Stimulated activated CD4-positive, alpha-beta T cell treated with anti-CD3 and anti-CD28 coated beads, Interleukin-15, amount 100 ng/mL, for 24 hours (primary cell): ENCODE data around the gene NNMT.

Experiments used
- DNase-seq: peaks from one replicate; pipeline ENCODE4 v3.0.0-alpha.2; 2020

The NNMT gene

DNA sequence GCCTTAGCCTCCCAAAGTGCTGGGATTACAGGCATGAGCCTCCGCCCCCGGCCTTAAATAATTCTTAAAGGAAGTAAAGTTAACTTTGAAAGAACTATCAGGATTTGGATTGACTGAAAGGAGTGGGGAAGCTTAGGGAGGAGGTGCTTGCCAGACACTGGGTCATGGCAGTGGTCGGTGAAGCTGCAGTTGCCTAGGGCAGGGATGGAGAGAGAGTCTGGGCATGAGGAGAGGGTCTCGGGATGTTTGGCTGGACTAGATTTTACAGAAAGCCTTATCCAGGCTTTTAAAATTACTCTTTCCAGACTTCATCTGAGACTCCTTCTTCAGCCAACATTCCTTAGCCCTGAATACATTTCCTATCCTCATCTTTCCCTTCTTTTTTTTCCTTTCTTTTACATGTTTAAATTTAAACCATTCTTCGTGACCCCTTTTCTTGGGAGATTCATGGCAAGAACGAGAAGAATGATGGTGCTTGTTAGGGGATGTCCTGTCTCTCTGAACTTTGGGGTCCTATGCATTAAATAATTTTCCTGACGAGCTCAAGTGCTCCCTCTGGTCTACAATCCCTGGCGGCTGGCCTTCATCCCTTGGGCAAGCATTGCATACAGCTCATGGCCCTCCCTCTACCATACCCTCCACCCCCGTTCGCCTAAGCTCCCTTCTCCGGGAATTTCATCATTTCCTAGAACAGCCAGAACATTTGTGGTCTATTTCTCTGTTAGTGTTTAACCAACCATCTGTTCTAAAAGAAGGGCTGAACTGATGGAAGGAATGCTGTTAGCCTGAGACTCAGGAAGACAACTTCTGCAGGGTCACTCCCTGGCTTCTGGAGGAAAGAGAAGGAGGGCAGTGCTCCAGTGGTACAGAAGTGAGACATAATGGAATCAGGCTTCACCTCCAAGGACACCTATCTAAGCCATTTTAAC, at the start of gene NNMT:
Gene NNMT (plus strand): TSS at position 724 of the 929 bp plus-strand sequence. CDS start 158 bp downstream, at position 882.
- DNase-seq = no peak

DNA sequence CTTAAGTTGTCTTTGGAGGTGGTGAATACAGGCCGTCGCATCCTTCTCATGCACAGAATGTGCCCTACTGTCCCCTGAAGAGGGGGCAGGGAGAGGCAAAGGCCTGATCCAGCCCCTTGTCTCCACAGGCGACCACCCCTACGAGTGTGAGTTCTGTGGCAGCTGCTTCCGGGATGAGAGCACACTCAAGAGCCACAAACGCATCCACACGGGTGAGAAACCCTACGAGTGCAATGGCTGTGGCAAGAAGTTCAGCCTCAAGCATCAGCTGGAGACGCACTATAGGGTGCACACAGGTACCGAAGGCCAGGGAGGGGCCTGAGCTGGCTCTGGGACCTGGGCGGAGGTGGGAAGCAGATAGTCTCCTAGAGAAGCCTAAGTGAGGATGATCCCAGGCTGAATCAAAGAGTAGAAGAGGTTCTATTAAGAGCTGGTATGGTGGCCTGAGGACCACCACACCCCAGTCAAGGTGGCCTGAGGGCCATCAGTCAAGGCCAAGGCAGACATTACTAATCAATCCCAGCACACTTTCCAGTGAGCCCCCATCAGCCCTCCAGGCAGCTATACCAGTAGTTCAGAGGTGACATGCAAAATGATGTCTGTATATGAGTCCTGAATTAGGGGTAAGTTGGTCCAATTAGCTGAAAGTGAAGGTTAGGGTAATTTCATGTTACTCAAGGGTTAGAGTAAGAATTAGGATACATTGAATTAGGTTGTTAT, 49.0 kb upstream of the NNMT start:
- no peak for DNase-seq

DNA sequence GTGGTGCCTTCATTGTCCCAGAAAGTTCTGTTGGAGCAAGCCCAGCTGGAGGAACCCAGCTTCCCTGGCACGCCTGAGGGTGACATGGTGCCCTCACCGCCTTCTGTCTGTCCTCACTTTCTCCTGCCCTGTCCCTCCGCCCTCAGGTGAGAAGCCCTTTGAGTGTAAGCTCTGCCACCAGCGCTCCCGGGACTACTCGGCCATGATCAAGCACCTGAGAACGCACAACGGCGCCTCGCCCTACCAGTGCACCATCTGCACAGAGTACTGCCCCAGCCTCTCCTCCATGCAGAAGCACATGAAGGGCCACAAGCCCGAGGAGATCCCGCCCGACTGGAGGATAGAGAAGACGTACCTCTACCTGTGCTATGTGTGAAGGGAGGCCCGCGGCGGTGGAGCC, 46.0 kb upstream of the NNMT start:
- DNase-seq = no peak

DNA sequence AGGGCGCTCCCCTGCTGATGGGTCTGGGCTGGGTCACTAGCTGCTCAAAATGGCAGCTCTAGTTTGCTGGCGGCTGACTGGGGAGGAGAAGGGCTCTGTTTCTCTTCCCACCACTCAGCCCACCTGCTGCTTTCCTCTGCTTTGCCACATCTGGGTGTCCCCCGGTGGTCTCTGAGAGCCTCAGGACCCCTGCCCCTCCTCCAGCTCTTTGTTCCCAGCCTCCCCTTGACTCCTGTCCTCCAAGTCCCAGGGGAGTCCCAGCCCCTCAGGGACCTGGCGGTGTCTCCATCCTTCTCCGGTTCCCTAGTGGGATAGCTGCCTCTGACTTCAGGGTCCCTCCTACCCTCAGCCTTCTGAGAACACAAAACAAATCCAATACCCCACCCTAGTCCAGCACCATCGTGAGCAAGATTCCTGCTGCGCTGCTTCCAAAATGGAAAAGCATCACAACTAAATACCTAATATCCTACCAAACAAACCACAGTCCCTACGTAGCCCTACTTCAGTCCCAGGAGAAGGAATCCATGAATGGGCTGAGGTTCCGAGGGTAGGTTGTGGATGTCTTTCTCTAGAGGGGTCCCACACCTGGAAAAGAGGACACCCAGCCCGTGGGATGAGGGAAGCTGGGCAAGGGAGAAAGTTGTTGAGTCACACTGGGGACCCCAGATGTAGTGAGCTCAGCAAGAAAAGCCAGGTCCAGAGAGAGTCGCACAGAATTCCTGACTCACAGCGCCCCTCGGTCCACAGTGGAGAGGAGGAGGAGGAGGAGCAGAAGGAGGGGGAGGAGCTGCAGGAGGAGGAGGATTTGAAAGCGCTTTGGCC, 45.0 kb upstream of the NNMT start:
- no peak for DNase-seq

DNA sequence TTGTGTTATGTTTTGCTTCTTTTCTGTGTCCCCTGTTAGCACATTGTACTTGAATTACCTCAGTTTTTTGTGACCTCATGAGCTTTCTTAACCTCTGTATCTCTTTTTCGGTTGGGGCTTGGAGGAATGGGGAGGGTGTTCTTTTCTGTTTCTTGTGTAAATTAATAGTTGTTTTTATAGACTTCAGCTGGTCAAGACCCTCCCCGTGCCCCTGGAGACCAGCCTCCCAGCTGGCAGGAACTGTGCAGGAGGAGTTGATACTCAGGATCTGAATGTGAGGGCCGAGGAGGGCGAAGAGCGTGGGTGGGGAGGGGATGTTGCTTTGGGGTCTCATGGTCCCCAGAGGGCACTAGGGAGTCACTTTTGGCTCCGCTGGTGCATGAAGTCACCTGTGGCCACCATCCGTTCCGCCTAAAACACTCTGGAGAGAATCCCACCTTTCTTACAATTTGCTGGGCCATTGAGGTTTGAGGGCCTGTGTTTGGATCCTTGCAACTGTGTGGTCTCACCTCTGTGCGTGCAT, 44.3 kb upstream of the NNMT start:
- no peak for DNase-seq

DNA sequence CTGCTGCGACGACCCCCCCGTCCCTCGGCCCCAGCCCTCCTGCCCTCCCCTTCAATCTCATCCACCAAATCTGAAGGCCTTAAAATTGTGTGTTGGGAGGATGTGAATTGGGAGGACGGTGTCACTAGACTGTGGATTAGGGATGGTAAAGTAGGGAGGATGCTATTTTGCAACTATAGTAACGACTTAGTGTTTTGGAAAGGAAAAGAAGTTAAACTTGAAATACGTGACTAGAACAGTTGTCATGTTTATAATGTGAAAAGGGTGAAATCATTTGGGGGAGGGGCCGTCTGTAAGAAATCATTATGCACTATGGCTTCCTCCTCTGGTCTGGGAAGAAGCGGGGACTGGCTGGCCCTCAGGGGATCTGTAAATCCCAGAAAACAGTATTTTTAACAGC, 43.4 kb upstream of the NNMT start:
- DNase-seq = no peak

DNA sequence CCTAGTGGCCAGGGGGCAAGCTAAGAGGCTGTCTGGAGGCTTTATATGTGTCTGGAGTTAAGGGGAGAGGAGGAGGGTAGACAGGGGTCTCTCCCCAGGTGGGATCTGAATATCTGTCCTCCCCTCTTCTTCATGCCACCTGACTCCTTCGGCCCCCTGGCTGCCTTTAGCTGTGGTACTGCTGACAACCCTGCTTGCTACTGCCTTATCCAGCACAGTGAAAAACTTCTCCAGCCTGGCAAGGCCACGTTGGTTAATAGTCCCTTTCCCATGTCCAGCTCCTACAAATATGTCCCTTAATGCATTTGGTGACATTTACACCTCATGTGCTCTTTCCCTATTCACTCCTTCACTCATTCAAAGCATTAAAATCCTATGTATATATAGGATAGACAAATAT, 42.4 kb upstream of the NNMT start:
- no peak for DNase-seq

DNA sequence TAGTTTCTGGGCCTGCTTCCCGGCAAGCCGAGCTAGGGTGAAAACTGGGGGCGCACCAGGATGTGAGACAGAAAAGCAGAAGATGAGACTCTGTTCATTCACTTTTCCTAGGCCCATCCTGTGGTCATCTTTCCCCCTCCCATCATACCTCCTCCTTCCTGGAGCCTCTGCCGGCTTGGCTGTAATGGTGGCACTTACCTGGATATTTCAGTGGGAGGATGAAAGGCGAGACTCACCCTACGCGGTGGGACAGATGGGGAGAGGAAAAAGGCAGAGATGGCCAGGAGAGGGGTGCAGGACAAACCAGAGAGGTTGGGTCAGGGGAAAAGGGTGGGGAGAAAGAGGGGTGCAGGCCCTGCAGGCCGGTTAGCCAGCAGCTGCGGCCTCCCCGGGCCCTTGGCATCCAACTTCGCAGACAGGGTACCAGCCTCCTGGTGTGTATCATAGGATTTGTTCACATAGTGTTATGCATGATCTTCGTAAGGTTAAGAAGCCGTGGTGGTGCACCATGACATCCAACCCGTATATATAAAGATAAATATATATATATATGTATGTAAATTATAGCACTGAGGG, 41.5 kb upstream of the NNMT start:
- DNase-seq = no peak

DNA sequence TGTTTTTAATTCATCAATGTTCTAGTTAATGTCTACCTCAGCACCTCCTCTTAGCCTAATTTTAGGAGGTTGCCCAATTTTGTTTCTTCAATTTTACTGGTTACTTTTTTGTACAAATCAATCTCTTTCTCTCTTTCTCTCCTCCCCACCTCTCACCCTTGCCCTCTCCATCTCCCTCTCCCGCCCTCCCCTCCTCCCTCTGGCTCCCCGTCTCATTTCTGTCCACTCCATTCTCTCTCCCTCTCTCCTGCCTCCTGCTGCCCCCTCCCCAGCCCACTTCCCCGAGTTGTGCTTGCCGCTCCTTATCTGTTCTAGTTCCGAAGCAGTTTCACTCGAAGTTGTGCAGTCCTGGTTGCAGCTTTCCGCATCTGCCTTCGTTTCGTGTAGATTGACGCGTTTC, 40.9 kb upstream of the NNMT start:
- DNase-seq = no peak

DNA sequence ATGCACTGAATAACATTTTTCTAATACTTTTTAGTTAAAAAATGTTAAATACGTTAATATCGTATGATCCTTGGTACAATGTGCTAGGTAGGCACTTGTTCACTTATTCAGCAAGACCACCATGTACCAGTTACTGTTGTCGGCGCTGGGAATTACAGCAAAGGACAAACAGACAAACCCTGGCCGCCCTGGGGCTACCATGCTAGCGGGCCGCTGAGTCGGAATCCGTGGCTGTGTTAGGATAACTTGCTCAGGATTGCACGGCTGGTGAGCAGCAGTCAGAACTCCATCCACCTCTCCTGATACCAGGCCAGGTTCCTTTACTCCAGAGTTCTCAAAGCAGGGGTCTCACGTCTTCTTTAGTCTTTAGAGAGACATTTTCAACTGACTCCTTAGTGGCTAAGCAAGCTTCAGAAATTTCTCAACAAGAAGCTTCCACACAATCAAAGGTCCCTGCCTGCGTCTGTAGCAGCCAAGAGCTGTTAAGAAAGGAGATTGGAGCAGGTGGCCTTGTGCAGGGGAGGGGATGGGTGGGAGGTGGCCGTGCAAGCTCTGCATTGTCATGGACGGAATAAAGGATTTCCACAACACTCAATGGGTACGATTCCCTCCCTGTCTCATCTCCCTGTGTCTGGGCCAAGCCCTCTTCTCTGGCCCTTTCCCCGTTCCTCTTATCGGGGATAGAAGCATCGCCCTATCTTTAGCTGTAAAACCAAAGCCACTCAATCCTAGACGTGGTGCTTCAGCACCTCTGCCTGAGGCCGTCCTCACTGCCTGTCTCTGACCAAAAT, 39.8 kb upstream of the NNMT start:
- no peak for DNase-seq

DNA sequence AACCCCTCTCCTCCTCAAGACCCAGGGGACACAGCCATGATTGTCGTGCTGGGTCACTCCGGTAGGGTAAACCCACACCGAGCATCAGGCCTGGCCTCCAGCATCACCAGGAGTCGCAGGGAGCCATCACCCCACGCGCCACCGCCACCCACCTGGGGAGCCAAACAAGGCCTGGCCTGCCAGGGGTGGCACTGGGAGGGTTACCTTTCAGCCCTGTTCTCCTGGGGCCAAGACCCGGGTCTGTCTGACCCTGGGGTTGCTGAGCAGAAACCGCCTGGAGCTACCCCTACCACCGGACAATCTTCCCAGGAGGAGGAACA, 39.3 kb upstream of the NNMT start:
- DNase-seq = no peak

DNA sequence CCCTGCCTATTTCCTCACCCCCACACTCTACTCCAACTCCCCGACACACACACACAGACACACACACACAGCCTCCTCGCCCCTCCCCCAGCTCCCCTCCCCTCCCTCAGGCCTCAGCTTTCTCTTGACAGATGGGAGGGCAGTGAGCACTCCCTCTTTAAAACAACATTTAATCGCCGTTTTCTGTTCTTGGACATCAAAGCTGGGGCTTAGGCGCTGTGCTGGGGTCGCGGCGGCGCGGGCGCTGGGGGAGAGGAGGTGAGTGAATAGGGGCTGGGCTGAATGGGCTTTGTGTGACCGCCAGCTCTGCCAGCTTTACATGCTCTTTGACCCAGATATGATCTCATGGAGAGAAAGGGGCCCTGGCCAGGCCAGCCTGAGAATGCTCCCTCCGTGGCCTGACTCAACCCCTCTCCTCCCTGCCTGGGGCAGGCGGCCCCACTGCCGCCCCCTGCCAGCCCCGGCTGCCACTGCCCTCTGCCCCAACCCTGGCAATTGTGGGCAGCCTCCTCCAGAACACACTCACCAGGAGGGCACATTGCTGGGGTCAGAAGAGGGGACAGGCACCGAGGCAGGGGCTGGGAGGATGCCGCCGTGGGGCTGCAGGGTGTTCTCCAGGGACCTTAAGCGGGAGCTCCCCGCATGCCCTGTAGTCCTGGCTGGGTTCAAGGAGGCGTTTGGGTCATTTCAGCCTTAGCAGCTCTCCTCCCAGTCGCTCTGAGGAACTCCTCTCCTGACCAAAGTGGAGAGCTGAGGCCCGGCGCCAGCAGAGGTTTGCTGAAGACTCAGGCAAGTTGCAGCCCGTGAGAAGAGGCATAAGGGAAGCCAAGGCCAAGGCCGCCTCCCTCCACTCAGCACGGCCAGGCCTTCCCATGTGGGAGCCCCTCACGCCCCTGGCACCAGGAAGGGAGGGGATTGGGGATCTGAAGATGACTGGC, 38.3 kb upstream of the NNMT start:
- DNase-seq = no peak

DNA sequence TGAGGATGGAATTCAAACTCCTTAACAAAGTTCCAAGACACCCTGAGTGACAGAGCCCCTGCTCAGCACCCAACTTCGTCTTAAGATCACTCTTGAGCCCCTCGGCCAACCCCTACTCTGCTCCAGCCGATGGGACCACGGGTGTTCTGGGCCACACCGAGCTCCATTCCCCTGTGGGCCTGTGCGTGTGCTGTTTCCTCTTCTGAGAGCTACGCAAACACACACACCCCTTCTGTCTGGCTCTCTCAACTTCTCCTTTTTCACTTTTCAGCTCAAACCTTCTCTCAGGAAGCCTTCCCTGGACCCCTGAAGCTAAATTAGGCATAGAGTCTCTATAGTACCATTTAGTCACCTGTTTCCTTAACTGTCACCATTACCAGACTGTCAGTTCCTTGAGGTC, 37.5 kb upstream of the NNMT start:
- no peak for DNase-seq

DNA sequence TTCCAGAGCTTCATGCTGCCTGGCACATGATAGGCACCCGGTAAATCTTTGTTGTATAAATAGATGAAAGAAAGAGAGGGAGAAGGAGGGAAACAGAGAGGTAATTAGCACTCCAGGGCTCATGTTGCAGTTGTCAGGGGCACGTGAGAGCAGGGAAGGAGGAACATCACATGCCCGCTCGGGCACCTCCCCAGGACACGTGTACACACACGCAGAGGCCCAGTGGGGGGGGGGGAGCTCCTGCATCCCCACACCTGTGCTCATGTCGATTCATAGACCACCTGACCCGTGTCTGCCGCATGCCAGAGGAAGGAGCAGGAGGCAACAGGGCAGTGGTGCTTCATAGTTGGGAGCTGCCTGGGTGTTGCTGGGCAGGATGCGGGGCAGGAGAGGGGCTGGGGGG, 37.1 kb upstream of the NNMT start:
- DNase-seq = no peak

DNA sequence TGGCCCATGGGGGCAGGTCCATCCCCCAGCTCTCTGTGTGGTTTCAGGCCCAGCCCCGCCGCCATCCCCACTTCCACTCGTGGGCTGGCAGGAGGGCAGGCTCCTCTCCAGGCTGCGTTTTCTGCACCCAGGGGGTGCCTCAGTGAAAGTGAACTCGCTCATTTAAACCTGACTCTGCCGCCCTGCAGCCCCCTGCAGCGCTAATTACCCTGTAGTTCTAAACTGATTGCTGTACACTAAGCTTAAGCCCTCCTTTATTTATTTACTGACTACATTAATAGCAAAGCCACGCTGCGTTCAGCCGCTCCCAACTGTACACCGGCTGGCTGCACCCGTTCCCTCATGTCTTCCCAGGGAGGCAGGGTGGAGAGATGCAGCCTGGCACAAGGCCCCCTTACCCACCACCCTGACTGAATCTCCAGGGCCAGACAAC, 36.6 kb upstream of the NNMT start:
- no peak for DNase-seq

DNA sequence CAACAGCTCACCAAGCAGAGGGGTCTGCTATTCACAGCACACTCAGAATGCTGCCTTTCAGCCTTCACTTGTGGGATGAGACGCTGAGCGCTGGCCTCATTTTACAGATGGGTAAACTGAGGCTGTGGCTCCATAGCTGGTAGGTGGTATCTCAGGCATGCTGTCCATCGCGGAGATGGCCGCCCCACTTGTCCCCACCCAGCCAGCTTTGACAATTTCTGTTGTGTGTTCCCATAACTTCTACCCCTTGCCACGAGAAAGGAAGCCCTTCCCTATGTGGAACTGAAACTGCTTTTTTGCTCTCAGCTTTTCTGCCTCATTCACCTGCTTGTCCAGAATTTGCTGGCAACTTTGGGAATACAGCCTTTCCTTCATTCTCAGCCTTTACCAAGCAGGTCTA, 36.1 kb upstream of the NNMT start:
- DNase-seq = no peak

DNA sequence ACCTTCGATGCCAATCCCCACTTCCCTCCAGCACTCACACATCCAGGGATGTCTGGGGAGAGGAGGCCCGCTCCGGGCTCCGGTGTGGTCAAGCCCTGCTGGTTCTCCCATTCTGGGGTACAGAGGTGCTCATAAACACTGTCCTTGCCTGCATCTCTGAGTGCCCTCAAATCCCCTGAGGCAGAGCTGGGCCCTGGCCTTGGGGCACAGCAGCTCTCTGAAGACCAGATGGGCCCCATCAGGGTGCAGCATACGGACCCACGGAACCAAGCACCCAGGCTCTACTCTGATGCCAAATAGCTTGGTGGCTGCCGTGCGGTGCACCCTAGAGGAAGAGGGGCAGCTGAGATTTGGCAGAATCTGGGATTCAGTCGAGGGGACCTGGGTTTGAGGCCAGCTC, 35.7 kb upstream of the NNMT start:
- no peak for DNase-seq

DNA sequence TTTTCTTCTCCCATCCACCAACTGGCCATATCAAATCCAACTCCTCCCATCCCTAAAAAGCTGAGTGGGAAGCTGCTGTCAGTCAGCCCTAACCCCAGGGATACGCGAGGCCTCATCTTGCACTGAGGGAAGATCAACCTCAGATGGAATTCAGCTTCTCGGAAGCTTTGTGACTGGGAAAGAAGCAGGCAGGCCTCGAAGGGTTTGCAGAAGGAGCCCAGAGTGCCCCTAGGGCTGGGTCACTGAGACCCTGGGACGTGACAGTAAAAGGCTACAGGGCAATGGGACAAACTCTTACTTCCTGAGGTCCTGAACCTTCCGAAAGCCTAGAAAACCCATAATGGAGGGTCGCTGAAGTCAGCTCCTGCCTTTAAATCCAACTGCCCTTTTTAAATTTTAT, 34.4 kb upstream of the NNMT start:
- no peak for DNase-seq

DNA sequence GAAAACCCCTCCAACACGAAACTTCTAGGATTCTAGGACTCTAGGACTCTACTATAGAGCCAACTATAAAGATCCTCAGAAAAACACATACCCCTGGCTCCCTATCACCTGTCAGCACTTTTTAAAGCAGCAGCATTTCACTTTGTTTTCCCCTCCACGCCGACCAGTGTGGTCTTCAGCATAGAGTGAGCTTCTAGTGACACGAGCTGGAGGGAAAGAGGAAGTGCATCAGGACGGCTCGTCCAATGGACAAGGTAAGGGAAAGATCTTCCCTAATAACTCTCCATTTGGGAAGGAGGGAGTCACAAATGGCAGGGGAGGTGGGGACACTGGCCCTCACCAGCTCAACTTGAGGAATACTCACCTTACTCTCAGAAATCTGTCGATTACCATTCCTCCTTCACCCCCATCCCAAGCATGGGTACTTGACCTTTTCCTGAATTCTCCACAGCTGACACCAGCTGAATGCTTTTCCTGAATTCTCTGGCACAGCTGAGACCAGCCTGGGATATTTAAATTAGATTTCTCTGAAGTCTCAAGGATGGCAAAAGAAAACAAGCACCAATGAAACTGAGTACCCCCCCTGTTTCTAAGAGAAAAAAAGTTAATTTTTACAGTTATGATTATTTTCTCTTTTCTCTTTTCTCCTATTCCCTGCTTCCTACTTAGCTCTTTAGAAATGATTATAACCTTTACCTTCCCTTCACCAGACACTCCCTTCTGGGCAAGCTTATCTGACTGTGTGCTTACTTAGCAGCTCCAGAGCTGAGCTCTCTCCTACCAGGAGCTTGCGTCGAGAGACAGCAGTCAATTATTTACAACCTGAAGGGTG, 33.3 kb upstream of the NNMT start:
- DNase-seq = no peak
